Osteoblast (primary cell): Measurements from ENCODE around the gene TMIGD2. TPM values are rescaled to one million over a fixed set of nuclear protein-coding genes. Genes with fewer than 3 reads are reported as not detected.
A peak's percentile ranks its signal among the peaks of the same experiment; 100 is the strongest.

Experiments used
- DNase-seq: peaks from one replicate; pipeline ENCODE4 v3.0.0; 2011; ENCODE audit warnings: low spot score, mixed read lengths; ENCODE audit not compliant: insufficient read length; ENCODE audit errors: missing footprints
- H2AFZ ChIP-seq: 2 replicates; pipeline ENCODE4 v1.6.0; 2011; ENCODE audit warnings: mild to moderate bottlenecking, low read length
- H3K27ac ChIP-seq: 2 replicates; pipeline ENCODE4 v1.5.1; 2011; ENCODE audit warnings: mild to moderate bottlenecking, low read depth, low read length, moderate library complexity
- H3K27me3 ChIP-seq: 2 replicates; pipeline ENCODE4 v1.6.0; 2012; ENCODE audit warnings: mild to moderate bottlenecking, control low read depth, inconsistent platforms, low read length, moderate library complexity; ENCODE audit not compliant: insufficient read depth
- H3K36me3 ChIP-seq: 2 replicates; pipeline ENCODE4 v1.5.1; 2011; ENCODE audit warnings: mild to moderate bottlenecking, low read length, control low read depth, moderate library complexity; ENCODE audit not compliant: insufficient read depth
- H3K4me1 ChIP-seq: 2 replicates; pipeline ENCODE4 v1.5.1; 2011; ENCODE audit warnings: mild to moderate bottlenecking, low read length, control low read depth, moderate library complexity; ENCODE audit not compliant: insufficient read depth
- H3K4me2 ChIP-seq: 2 replicates; pipeline ENCODE4 v1.6.0; 2011; ENCODE audit warnings: mild to moderate bottlenecking, low read length; ENCODE audit not compliant: insufficient read depth
- H3K4me3 ChIP-seq: fragments of 200-600 bp; sonication (generic); 3 replicates; pipeline ENCODE4 v1.5.1; 2012; ENCODE audit warnings: mild to moderate bottlenecking, low read length, inconsistent platforms; ENCODE audit not compliant: insufficient read depth
- H3K79me2 ChIP-seq: 2 replicates; pipeline ENCODE4 v1.6.0; 2012; ENCODE audit warnings: mild to moderate bottlenecking, low read length, control low read depth, inconsistent platforms; ENCODE audit not compliant: insufficient read depth
- H3K9me3 ChIP-seq: 2 replicates; pipeline ENCODE4 v1.5.1; 2011; ENCODE audit warnings: low read depth, low read length, control low read depth
- H4K20me1 ChIP-seq: 2 replicates; pipeline ENCODE4 v1.6.0; 2012; ENCODE audit warnings: mild to moderate bottlenecking, low read length, control low read depth; ENCODE audit not compliant: insufficient read depth
- CTCF ChIP-seq: IDR thresholded peaks from 2 replicates; pipeline ENCODE4 v1.5.1; 2011; ENCODE audit warnings: mild to moderate bottlenecking, low read depth, low read length, moderate library complexity; ENCODE audit errors: extremely low read depth
- total RNA-seq: library from RNA; depleted of rRNA; stranded (reverse); fragments of >200 nt; gene quantifications from 2 replicates; pipeline ENCODE4 v1.2.3, GENCODE V29; 2012

Gene TMIGD2
- total RNA-seq, 1 donor = not detected

DNA sequence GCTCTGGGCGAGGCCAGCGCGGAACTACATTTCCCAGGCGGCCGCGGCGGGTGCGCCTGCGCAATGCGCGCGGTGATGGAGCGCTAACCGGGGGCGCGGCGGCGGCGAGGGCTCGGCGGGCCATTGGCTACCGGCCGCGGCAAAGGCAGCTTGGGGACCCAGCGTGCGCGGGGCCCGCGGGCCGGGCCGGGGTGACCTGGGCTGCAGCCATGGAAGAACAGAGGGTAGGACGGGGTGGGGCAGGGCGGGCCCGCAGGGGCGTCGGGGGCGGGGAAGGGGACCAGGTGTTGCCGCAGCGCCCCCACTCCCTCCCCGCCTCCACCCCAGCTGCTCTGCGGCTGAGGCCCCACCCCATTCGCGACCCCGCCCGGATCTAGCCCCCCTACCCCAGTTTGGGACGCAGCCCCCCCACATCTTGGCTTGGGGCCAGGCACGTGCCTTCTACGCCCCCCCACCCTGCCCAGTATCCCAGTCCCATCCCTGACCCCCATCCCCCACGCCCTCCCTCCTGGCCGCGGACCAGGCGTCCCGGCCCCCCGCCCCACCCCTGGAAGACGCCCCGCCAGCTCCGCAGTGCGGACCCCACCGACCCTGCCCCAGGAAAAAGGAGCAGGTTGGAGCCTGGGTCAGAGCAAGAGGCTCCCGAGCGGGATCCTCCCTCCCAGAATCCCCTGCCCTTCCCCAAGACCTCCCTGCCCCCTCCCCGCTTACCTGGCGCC, 2.5 kb upstream of the TMIGD2 start, which contains the start of gene FSD1:
FSD1 (plus strand) TSS at position 61 of the 719 bp plus-strand sequence; CDS start at position 210, 149 bp downstream.
- Histone ChIP-seq H3K4me2 (no peak within 1 kb of the TSS), H3K4me3 (no peak within 1 kb of the TSS), H2AFZ (no peak within 1 kb of the TSS), H4K20me1 (no peaks in the 10 kb centered on the region), H3K27me3 (no peaks in the 10 kb centered on the region), H3K9me3 (no peaks in the 10 kb centered on the region), H3K4me1 (no peaks in the 10 kb centered on the region), H3K79me2 (no peaks in the 10 kb centered on the region), H3K27ac (no peak within 1 kb of the TSS), H3K36me3 (no peaks in the 10 kb centered on the region)
- TF ChIP-seq CTCF = no peak
- DNase-seq = peak; percentile 99

GRCh38 chr19:4303819-4304537, 1.8 kb upstream of the TMIGD2 start:
- H3K4me1 ChIP-seq = no peaks in the 10 kb centered on the region
- no peaks in the 10 kb centered on the region for H4K20me1 ChIP-seq
- no peaks in the 10 kb centered on the region for H3K79me2 ChIP-seq
- H3K9me3 ChIP-seq = no peaks in the 10 kb centered on the region
- H3K27ac ChIP-seq = no peak overlapping the region
- H3K4me2 ChIP-seq = no peak overlapping the region
- no peaks in the 10 kb centered on the region for H3K36me3 ChIP-seq
- H2AFZ ChIP-seq = no peak overlapping the region
- H3K4me3 ChIP-seq = no peak overlapping the region
- no peaks in the 10 kb centered on the region for H3K27me3 ChIP-seq
- no peak for DNase-seq
- no peak for TF ChIP-seq CTCF

- no peaks in the 10 kb centered on the region for H4K20me1 ChIP-seq
- no peaks in the 10 kb centered on the region for H3K9me3 ChIP-seq
- no peaks in the 10 kb centered on the region for H3K79me2 ChIP-seq
- peak; percentile 82 for DNase-seq
- no peak overlapping the region for H3K4me2 ChIP-seq
- no peak overlapping the region for H3K27ac ChIP-seq
- H3K4me1 ChIP-seq = no peaks in the 10 kb centered on the region
- no peak overlapping the region for H3K4me3 ChIP-seq
- no peaks in the 10 kb centered on the region for H3K36me3 ChIP-seq
- H3K27me3 ChIP-seq = no peaks in the 10 kb centered on the region
- H2AFZ ChIP-seq = no peak overlapping the region
- TF ChIP-seq CTCF = no peak
Measured at GRCh38 chr19:4301590-4302242, 473 bp downstream of the TMIGD2 start.

- no peak overlapping the region for H2AFZ ChIP-seq
- H4K20me1 ChIP-seq = no peaks in the 10 kb centered on the region
- no peaks in the 10 kb centered on the region for H3K27me3 ChIP-seq
- no peaks in the 10 kb centered on the region for H3K4me1 ChIP-seq
- H3K9me3 ChIP-seq = no peaks in the 10 kb centered on the region
- no peak overlapping the region for H3K4me2 ChIP-seq
- TF ChIP-seq CTCF = no peak
- H3K36me3 ChIP-seq = no peaks in the 10 kb centered on the region
- H3K4me3 ChIP-seq = no peak overlapping the region
- no peak overlapping the region for H3K27ac ChIP-seq
- H3K79me2 ChIP-seq = no peaks in the 10 kb centered on the region
- no peak for DNase-seq
Measured at GRCh38 chr19:4300589-4300988, 1.6 kb downstream of the TMIGD2 start.
